ENCODE results near the gene VPS13D. TPM values are rescaled to one million over a fixed set of nuclear protein-coding genes. Genes with fewer than 3 reads are reported as not detected.

Gene VPS13D
- total and polyA plus RNA-seq, 9 donors: 19.8 to 59.3 (median 41.8) TPM

- intact Hi-C loops (cut with DNase I): no loop called here
- no peaks in the 10 kb centered on the region for H3K9me3 ChIP-seq
- no peak overlapping the region for H3K4me3 ChIP-seq
- H3K27me3 ChIP-seq: no peaks in the 10 kb centered on the region
- WGBS, 3 donors: 68 to 76% (median 68%) methylated on average over 9 of the region's 9 CpGs
- TF ChIP-seq POLR2A (IDR thresholded peaks at IDR 0.05) (no peak), EP300 (IDR thresholded peaks at IDR 0.05) (no peak), CTCF (IDR thresholded peaks at IDR 0.05) (no peak)
- no peak overlapping the region for H3K27ac ChIP-seq
- peaks cover 6% of the 10 kb centered on the region for H3K4me1 ChIP-seq (ENCODE audit: insufficient read depth)
- no peaks in the 10 kb centered on the region for H3K36me3 ChIP-seq
- no peak for DNase-seq
Measured at GRCh38 chr1:12501661-12502060, 271.8 kb downstream of the VPS13D start.

GRCh38 chr1:12502336-12503109 lies 272.7 kb downstream of the VPS13D start:
- Histone ChIP-seq H3K9me3 (no peaks in the 10 kb centered on the region), H3K4me1 (ENCODE audit: insufficient read depth) (no peaks in the 10 kb centered on the region), H3K27ac (no peak overlapping the region), H3K27me3 (no peaks in the 10 kb centered on the region), H3K36me3 (no peaks in the 10 kb centered on the region), H3K4me3 (no peak overlapping the region)
- intact Hi-C loops (cut with DNase I): no loop called here
- 87 to 94% (median 93%) methylated on average over 11 of the region's 11 CpGs for WGBS, 3 donors
- DNase-seq: no peak
- no peak for TF ChIP-seq POLR2A (IDR thresholded peaks at IDR 0.05)
- no peak for TF ChIP-seq EP300 (IDR thresholded peaks at IDR 0.05)
- no peak for TF ChIP-seq CTCF (IDR thresholded peaks at IDR 0.05)

- no peak overlapping the region for H3K4me3 ChIP-seq
- 92 to 97% (median 94%) methylated on average over 8 of the region's 8 CpGs for WGBS, 3 donors
- DNase-seq: no peak
- H3K4me1 ChIP-seq (ENCODE audit: insufficient read depth): no peaks in the 10 kb centered on the region
- H3K36me3 ChIP-seq: no peaks in the 10 kb centered on the region
- no peak for TF ChIP-seq CTCF (IDR thresholded peaks at IDR 0.05)
- TF ChIP-seq EP300 (IDR thresholded peaks at IDR 0.05): no peak
- no peak for TF ChIP-seq POLR2A (IDR thresholded peaks at IDR 0.05)
- H3K27ac ChIP-seq: no peak overlapping the region
- intact Hi-C loops (cut with DNase I): no loop called here
- no peaks in the 10 kb centered on the region for H3K27me3 ChIP-seq
- H3K9me3 ChIP-seq: no peaks in the 10 kb centered on the region
Measured at GRCh38 chr1:12503709-12504108, 273.9 kb downstream of the VPS13D start.

- intact Hi-C loops (cut with DNase I): no loop called here
- TF ChIP-seq EP300 (IDR thresholded peaks at IDR 0.05) (no peak), CTCF (IDR thresholded peaks at IDR 0.05) (no peak), POLR2A (IDR thresholded peaks at IDR 0.05) (no peak)
- DNase-seq: no peak
- Histone ChIP-seq H3K4me3 (no peak overlapping the region), H3K9me3 (no peaks in the 10 kb centered on the region), H3K4me1 (ENCODE audit: insufficient read depth) (no peaks in the 10 kb centered on the region), H3K27me3 (no peaks in the 10 kb centered on the region), H3K36me3 (no peaks in the 10 kb centered on the region), H3K27ac (no peak overlapping the region)
- WGBS, 3 donors: 95 to 97% (median 95%) methylated on average over 11 of the region's 11 CpGs
Measured at GRCh38 chr1:12504601-12505000, 274.8 kb downstream of the VPS13D start.

Data from ovary (tissue), 9 donors.